GM10248 (cell line): ENCODE data around the gene EIF1AD.

ENCODE experiments used
- CTCF ChIA-PET: fragments of 300-600 bp; sonication (Branson Sonifier 250); formaldehyde crosslinking; extraction: SDS; loops from one replicate; lab custom pipeline; 2021; ENCODE audit warnings: antibody characterized with exemption; lab: Yijun Ruan, JAX
- POLR2A ChIA-PET: fragments of 350-650 bp; sonication (Branson Sonifier 250); formaldehyde crosslinking; extraction: SDS; loops from one replicate; lab custom pipeline; 2020; ENCODE audit warnings: antibody characterized with exemption; lab: Yijun Ruan, JAX
- DNase-seq: peaks from one replicate; pipeline ENCODE4 v3.0.0; 2012; ENCODE audit errors: extremely low spot score
- TF ChIP-seq, protein P1 (sequence below): IDR thresholded peaks from 2 replicates; pipeline ENCODE4 v1.5.1; 2012; ENCODE audit warnings: mild to moderate bottlenecking, low read depth; ENCODE audit errors: extremely low read depth, missing control alignments, control extremely low read depth

The EIF1AD gene

DNA sequence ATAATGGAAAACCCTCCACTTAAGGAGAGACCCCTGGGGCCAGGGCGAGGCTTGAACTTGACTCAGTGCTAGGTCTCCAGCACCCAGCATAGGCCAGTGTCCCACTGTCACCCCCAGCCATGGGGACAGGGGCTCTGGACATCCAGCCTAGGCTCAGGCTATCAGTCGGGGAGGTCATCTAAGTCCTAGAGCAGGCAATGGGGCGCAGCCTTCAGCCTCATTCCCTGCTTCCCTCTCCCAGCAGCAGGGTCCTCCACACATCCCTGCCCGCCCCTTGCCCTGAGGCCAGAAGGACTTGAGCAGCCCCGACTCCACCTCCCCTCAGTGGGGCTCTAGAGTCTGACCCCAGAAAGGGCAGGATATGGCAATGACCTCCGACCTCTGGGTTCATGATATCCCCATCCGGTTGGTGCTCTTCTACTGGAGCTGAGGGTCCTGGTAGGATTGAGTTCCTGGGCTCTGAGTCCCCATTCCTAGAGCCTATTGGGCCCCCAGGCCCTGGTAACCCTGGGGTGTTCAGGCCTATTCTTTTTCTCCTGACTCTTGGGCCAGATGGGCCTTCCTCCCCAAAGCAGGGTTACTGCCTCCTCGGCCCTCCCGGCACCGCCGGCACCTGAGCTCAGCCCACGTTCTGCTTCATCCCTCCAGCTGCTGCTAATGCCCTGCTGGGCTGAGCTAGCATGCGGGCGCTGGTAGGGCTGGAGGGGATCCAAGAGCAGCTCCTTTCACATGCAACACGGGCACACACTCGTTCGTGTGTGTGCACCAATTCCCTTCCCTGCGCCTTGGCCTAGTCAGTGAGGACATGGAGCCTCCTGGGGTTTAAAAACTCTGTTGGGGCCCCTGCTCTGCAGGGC is 14.2 kb upstream of the EIF1AD start:
- no peak for DNase-seq
- TF ChIP-seq, protein P1, sequence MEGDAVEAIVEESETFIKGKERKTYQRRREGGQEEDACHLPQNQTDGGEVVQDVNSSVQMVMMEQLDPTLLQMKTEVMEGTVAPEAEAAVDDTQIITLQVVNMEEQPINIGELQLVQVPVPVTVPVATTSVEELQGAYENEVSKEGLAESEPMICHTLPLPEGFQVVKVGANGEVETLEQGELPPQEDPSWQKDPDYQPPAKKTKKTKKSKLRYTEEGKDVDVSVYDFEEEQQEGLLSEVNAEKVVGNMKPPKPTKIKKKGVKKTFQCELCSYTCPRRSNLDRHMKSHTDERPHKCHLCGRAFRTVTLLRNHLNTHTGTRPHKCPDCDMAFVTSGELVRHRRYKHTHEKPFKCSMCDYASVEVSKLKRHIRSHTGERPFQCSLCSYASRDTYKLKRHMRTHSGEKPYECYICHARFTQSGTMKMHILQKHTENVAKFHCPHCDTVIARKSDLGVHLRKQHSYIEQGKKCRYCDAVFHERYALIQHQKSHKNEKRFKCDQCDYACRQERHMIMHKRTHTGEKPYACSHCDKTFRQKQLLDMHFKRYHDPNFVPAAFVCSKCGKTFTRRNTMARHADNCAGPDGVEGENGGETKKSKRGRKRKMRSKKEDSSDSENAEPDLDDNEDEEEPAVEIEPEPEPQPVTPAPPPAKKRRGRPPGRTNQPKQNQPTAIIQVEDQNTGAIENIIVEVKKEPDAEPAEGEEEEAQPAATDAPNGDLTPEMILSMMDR, result no peak
- ChIA-PET POLR2A (interaction anchor here (1.1 kb wide), 1 partner anchor 11 kb away, joined by 3 read pairs; no protein-coding TSS in a partner anchor), CTCF (interaction anchor here (0.8 to 1.3 kb wide), 3 partner anchors 12 to 132 kb away, joined by 4 read pairs; no protein-coding TSS in a partner anchor)

GRCh38 chr11:66015454-66015881 is 13.5 kb upstream of the EIF1AD start:
- DNase-seq, result no peak
- ChIA-PET CTCF (interaction anchor here (1.3 kb wide), 2 partner anchors 13 to 29 kb away, joined by 4 read pairs; no protein-coding TSS in a partner anchor), POLR2A (interaction anchor here (1.1 kb wide), 1 partner anchor 10 kb away, joined by 3 read pairs; no protein-coding TSS in a partner anchor)
- TF ChIP-seq, protein P1, result no peak

GRCh38 chr11:66014804-66015453 is 13.0 kb upstream of the EIF1AD start:
- ChIA-PET POLR2A (interaction anchor here (1.1 kb wide), 1 partner anchor 10 kb away, joined by 3 read pairs; no protein-coding TSS in a partner anchor), CTCF (interaction anchor here (1.3 kb wide), 1 partner anchor 13 kb away, joined by 4 read pairs; no protein-coding TSS in a partner anchor)
- TF ChIP-seq, protein P1, result no peak
- no peak for DNase-seq

- CTCF ChIA-PET, result interaction anchor here (1.2 to 8.3 kb wide), 3 partner anchors 9 to 16 kb away, joined by 3 to 67 read pairs (median 3); partner anchors contain the start of genes BANF1 and EIF1AD
Measured at GRCh38 chr11:66013762-66014100, 11.8 kb upstream of the EIF1AD start.

DNA sequence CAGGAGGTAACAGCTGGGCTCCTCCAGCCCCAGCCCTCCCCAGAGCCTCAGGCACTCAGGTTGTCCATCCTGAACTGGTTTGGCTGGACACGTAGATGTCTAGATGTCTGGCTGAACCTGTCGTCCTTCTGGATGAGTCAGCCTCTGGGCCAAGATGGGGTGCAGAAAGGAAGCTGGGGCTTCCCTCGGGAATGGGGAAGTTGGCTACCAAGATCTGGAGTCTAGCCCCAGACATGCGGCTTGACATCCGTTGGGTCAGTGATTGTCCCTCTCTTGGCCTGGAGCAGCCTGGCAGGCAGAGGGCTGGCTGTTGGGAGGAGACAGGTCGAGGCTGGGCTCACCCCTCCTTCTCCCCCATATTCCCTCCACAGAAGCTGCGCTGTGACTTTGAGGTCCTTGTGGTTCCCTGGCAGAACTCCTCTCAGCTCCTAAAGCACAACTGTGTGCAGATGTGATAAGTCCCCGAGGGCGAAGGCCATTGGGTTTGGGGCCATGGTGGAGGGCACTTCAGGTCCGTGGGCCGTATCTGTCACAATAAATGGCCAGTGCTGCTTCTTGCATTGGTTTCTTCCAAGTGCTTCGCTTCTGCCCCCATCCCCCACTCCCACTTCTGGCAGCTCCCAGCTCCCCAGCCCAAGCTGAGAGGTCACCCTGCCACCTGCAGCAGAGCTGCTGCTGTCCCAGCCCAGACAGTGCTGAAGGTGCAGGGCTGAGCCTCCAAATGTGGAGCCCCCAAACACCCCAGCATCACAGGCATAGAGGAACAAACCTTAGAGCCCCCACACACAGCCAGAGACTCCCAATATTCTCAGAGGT is 11.2 kb upstream of the EIF1AD start:
- ChIA-PET CTCF (interaction anchor here (1.2 to 8.3 kb wide), 3 partner anchors 9 to 16 kb away, joined by 3 to 67 read pairs (median 3); partner anchors contain the start of genes BANF1 and EIF1AD), POLR2A (no interaction called here)
- TF ChIP-seq, protein P1, result no peak
- no peak for DNase-seq

More at GRCh38 chr11:66013762-66014100, 11.8 kb upstream of the EIF1AD start:
- TF ChIP-seq, protein P1, result no peak
- POLR2A ChIA-PET, result no interaction called here
- DNase-seq, result no peak
